ENCODE measurements around the gene RIMS4. TPM values are rescaled to one million over a fixed set of nuclear protein-coding genes. Genes with fewer than 3 reads are reported as not detected.

Gene RIMS4
- total and polyA plus RNA-seq, 2 of the 13 experiments (the other 11 are each of a cell fraction or from before 2014, with no cell fraction given): 0.01 to 0.07 TPM

DNA sequence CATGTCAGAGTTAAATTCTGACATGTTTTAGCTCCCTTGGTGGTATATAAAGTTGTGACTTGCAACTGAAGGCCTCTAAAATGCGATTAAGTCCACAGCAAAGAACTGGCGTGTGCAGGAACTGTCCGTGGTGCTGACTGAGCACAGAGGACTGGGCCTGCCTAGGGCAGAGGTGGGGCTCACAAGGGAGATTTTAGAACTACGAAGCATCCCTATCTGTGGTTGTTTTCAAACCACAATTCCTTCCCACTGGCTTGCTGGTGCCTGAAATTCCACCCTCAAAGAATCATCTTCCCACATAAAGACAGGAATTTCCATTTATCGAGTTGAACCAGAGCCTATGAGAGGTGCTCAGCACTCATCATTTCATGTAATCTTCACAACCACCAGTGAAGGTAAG lies 30.1 kb downstream of the RIMS4 start (continued):
- TF ChIP-seq ZNF138 (CRISPR knock-in tag; IDR thresholded peaks at IDR 0.05; ENCODE audit: low read depth): peak; percentile 77; the same call in 1 of the 2 replicates
- TF ChIP-seq ZNF331 (CRISPR knock-in tag; IDR thresholded peaks at IDR 0.05): peak; percentile 97
- TF ChIP-seq, protein P1, sequence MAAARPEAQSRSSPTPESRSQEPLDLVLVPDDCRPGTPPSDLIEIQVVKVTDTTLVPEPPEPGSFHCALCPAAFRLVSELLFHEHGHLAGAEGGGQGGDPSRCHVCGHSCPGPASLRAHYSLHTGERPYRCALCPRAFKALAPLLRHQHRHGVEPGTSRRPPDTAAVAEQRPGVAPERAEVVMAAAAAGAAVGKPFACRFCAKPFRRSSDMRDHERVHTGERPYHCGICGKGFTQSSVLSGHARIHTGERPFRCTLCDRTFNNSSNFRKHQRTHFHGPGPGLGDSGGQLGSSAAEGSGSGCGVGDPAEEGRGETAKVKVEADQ (CRISPR knock-in tag; IDR thresholded peaks at IDR 0.05; ENCODE audit: borderline replicate concordance): no peak
- peak; percentile 71 for TF ChIP-seq ELF3 (CRISPR knock-in tag; IDR thresholded peaks at IDR 0.05)
- TF ChIP-seq, protein P2, sequence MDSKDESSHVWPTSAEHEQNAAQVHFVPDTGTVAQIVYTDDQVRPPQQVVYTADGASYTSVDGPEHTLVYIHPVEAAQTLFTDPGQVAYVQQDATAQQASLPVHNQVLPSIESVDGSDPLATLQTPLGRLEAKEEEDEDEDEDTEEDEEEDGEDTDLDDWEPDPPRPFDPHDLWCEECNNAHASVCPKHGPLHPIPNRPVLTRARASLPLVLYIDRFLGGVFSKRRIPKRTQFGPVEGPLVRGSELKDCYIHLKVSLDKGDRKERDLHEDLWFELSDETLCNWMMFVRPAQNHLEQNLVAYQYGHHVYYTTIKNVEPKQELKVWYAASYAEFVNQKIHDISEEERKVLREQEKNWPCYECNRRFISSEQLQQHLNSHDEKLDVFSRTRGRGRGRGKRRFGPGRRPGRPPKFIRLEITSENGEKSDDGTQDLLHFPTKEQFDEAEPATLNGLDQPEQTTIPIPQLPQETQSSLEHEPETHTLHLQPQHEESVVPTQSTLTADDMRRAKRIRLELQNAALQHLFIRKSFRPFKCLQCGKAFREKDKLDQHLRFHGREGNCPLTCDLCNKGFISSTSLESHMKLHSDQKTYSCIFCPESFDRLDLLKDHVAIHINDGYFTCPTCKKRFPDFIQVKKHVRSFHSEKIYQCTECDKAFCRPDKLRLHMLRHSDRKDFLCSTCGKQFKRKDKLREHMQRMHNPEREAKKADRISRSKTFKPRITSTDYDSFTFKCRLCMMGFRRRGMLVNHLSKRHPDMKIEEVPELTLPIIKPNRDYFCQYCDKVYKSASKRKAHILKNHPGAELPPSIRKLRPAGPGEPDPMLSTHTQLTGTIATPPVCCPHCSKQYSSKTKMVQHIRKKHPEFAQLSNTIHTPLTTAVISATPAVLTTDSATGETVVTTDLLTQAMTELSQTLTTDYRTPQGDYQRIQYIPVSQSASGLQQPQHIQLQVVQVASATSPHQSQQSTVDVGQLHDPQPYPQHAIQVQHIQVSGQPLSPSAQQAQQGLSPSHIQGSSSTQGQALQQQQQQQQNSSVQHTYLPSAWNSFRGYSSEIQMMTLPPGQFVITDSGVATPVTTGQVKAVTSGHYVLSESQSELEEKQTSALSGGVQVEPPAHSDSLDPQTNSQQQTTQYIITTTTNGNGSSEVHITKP (CRISPR knock-in tag; IDR thresholded peaks at IDR 0.05; ENCODE audit: low read depth): 0 out of 2 replicates have a peak, but pooled peaks have one; percentile 25
- 0 out of 2 replicates have a peak, but pooled peaks have one; percentile 33 for TF ChIP-seq ZNF329 (CRISPR knock-in tag; IDR thresholded peaks at IDR 0.05; ENCODE audit: low read depth)
- TF ChIP-seq ZNF773 (CRISPR knock-in tag; IDR thresholded peaks at IDR 0.05; ENCODE audit: borderline replicate concordance): peak; percentile 97
- peak; percentile 88 for TF ChIP-seq ERF (CRISPR knock-in tag; IDR thresholded peaks at IDR 0.05)
- TF ChIP-seq, protein P3, sequence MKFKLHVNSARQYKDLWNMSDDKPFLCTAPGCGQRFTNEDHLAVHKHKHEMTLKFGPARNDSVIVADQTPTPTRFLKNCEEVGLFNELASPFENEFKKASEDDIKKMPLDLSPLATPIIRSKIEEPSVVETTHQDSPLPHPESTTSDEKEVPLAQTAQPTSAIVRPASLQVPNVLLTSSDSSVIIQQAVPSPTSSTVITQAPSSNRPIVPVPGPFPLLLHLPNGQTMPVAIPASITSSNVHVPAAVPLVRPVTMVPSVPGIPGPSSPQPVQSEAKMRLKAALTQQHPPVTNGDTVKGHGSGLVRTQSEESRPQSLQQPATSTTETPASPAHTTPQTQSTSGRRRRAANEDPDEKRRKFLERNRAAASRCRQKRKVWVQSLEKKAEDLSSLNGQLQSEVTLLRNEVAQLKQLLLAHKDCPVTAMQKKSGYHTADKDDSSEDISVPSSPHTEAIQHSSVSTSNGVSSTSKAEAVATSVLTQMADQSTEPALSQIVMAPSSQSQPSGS (CRISPR knock-in tag; IDR thresholded peaks at IDR 0.05): peak; percentile 89
- TF ChIP-seq, protein P4, sequence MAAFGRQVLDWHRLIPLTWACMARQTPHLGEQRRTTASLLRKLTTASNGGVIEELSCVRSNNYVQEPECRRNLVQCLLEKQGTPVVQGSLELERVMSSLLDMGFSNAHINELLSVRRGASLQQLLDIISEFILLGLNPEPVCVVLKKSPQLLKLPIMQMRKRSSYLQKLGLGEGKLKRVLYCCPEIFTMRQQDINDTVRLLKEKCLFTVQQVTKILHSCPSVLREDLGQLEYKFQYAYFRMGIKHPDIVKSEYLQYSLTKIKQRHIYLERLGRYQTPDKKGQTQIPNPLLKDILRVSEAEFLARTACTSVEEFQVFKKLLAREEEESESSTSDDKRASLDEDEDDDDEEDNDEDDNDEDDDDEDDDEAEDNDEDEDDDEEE (CRISPR knock-in tag; IDR thresholded peaks at IDR 0.05): 0 out of 2 replicates have a peak, but pooled peaks have one; percentile 67
- TF ChIP-seq, protein P5, sequence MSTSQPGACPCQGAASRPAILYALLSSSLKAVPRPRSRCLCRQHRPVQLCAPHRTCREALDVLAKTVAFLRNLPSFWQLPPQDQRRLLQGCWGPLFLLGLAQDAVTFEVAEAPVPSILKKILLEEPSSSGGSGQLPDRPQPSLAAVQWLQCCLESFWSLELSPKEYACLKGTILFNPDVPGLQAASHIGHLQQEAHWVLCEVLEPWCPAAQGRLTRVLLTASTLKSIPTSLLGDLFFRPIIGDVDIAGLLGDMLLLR (CRISPR knock-in tag; IDR thresholded peaks at IDR 0.05): no peak
- peak; percentile 95 for TF ChIP-seq ISX (CRISPR knock-in tag; conservative IDR thresholded peaks at IDR 0.05)
- TF ChIP-seq, protein P6, sequence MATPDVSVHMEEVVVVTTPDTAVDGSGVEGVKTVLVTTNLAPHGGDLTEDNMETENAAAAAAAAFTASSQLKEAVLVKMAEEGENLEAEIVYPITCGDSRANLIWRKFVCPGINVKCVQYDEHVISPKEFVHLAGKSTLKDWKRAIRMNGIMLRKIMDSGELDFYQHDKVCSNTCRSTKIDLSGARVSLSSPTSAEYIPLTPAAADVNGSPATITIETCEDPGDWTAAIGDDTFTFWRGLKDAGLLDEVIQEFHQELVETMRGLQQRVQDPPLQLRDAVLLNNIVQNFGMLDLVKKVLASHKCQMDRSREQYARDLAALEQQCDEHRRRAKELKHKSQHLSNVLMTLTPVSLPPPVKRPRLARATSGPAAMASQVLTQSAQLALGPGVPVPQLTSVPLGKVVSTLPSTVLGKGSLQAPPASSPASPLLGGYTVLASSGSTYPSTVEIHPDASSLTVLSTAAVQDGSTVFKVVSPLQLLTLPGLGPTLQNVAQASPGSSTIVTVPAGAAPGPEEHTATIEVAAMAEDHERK (CRISPR knock-in tag; IDR thresholded peaks at IDR 0.05; ENCODE audit: low read depth): no peak
- TF ChIP-seq, protein P7, sequence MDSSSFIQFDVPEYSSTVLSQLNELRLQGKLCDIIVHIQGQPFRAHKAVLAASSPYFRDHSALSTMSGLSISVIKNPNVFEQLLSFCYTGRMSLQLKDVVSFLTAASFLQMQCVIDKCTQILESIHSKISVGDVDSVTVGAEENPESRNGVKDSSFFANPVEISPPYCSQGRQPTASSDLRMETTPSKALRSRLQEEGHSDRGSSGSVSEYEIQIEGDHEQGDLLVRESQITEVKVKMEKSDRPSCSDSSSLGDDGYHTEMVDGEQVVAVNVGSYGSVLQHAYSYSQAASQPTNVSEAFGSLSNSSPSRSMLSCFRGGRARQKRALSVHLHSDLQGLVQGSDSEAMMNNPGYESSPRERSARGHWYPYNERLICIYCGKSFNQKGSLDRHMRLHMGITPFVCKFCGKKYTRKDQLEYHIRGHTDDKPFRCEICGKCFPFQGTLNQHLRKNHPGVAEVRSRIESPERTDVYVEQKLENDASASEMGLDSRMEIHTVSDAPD (CRISPR knock-in tag; IDR thresholded peaks at IDR 0.05): no peak
- TF ChIP-seq ONECUT2 (CRISPR knock-in tag; IDR thresholded peaks at IDR 0.05): 0 out of 2 replicates have a peak, but pooled peaks have one; percentile 43
- peak; percentile 63; the same call in 1 of the 2 replicates for TF ChIP-seq ZNF253 (CRISPR knock-in tag; IDR thresholded peaks at IDR 0.05; ENCODE audit: borderline replicate concordance)
- peak; percentile 22; the same call in 1 of the 2 replicates for TF ChIP-seq ZNF777 (CRISPR knock-in tag; IDR thresholded peaks at IDR 0.05)
- TF ChIP-seq ZNF143 (CRISPR knock-in tag; IDR thresholded peaks at IDR 0.05): no peak
